HCT116 (cell line): ENCODE results near the gene MEI1. TPM values are rescaled to one million over a fixed set of nuclear protein-coding genes. Genes with fewer than 3 reads are reported as not detected.

ENCODE experiments used
- ATAC-seq: fragments of 200-7000 bp; cut with Tn5 transposase; 2 replicates; pipeline ENCODE4 v1.9.1; 2020; ENCODE audit warnings: mild to moderate bottlenecking, moderate library complexity
- BruUV-seq: library from RNA; stranded (reverse); fragments of 400-500 nt; replicated peaks from 2 replicates; lab custom pipeline; 2021; lab: Mats Ljungman, UMichigan
- CTCF ChIA-PET: fragments of 300-600 bp; sonication (Branson Sonifier 250); formaldehyde crosslinking; loops from one replicate; lab custom pipeline; 2021; ENCODE audit warnings: antibody characterized with exemption; lab: Charles Lee
- POLR2A ChIA-PET: fragments of 300-600, 350-600 bp; sonication (Branson Sonifier 250); formaldehyde crosslinking; loops from one replicate; lab custom pipeline; 2021; ENCODE audit warnings: antibody characterized with exemption; lab: Charles Lee
- RAD21 ChIA-PET, 2 experiments: fragments of 300-600 bp; sonication (Branson Sonifier 250); formaldehyde crosslinking; loops; one replicate each; lab custom pipeline; 2023; ENCODE audit warnings: low total read pairs in 2 of 2; ENCODE audit not compliant: uncharacterized antibody in 2 of 2, unreplicated experiment in 2 of 2, low non-redundant PET in 1 of 2; lab: Charles Lee
- DNase-seq: peaks from one replicate; pipeline ENCODE4 v3.0.0-alpha.2; 2010; ENCODE audit warnings: low read depth, low spot score
- H2AFZ ChIP-seq: fragments of 200-600 bp; shearing (Covaris generic), sonication (generic); 2 replicates; pipeline ENCODE4 v1.6.1; 2017; ENCODE audit warnings: low read depth, mixed run types, mixed read lengths, antibody characterized with exemption, low read length; ENCODE audit not compliant: poor library complexity, severe bottlenecking
- H3K27ac ChIP-seq: 2 replicates; pipeline ENCODE4 v1.5.1; 2012; ENCODE audit warnings: low read depth, low read length
- H3K27me3 ChIP-seq: fragments of 200-600 bp; sonication (generic); 2 replicates; pipeline ENCODE4 v1.6.1; 2016; ENCODE audit warnings: mixed run types, low read length, mixed read lengths; ENCODE audit not compliant: insufficient read depth
- H3K36me3 ChIP-seq, 2 experiments: fragments of 200-500 bp in 1 of 2; fragments of 200-600 bp in 1 of 2; sonication (Bioruptor generic) in 1 of 2; sonication (generic) in 1 of 2; 2 replicates each; pipeline versions ENCODE4 v1.5.1 to v1.6.1; 2014 to 2016; ENCODE audit warnings: low read length in 2 of 2, inconsistent platforms in 1 of 2, mixed read lengths in 1 of 2, mixed run types in 1 of 2; ENCODE audit not compliant: insufficient read depth in 2 of 2, control insufficient read depth in 1 of 2
- H3K4me1 ChIP-seq, 2 experiments: fragments of 200-600 bp in 1 of 2; sonication (generic) in 1 of 2; 2 replicates each; pipeline versions ENCODE4 v1.5.1 to v1.6.1; 2012 to 2017; ENCODE audit warnings: low read length in 2 of 2, inconsistent platforms in 1 of 2, mild to moderate bottlenecking in 1 of 2, mixed read lengths in 1 of 2, mixed run types in 1 of 2, moderate library complexity in 1 of 2; ENCODE audit not compliant: insufficient read depth in 2 of 2, control insufficient read depth in 1 of 2
- H3K4me2 ChIP-seq: fragments of 200-600 bp; sonication (generic); 2 replicates; pipeline ENCODE4 v1.6.1; 2017; ENCODE audit warnings: mixed run types, low read length, mixed read lengths
- H3K4me3 ChIP-seq, 2 experiments: fragments of 200-600 bp in 1 of 2; sonication (generic) in 1 of 2; replicated peaks in 1 of 2; 2 replicates each; pipeline ENCODE4 v1.5.1; 2011 to 2016; ENCODE audit warnings: low read length in 2 of 2, control low read depth in 1 of 2, low read depth in 1 of 2, mild to moderate bottlenecking in 1 of 2, mixed read lengths in 1 of 2, mixed run types in 1 of 2
- H3K79me2 ChIP-seq: fragments of 200-600 bp; sonication (generic); 2 replicates; pipeline ENCODE4 v1.6.1; 2017; ENCODE audit warnings: mild to moderate bottlenecking, mixed run types, low read length, moderate library complexity, mixed read lengths; ENCODE audit not compliant: insufficient read depth
- H3K9ac ChIP-seq: fragments of 200-600 bp; sonication (generic); 2 replicates; pipeline ENCODE4 v1.6.1; 2016; ENCODE audit warnings: low read length, mixed read lengths
- H3K9me2 ChIP-seq: fragments of 200-600 bp; sonication (generic), shearing (Covaris generic); 2 replicates; pipeline ENCODE4 v1.6.1; 2017; ENCODE audit warnings: mixed run types, mild to moderate bottlenecking, moderate library complexity; ENCODE audit not compliant: insufficient read depth
- H3K9me3 ChIP-seq, 2 experiments: fragments of 200-500 bp in 1 of 2; fragments of 200-600 bp in 1 of 2; sonication (Bioruptor generic) in 1 of 2; sonication (generic) in 1 of 2; 2 replicates each; pipeline ENCODE4 v1.6.1; 2014 to 2017; ENCODE audit warnings: low read length in 2 of 2, mixed read lengths in 2 of 2, inconsistent platforms in 1 of 2, low read depth in 1 of 2, mild to moderate bottlenecking in 1 of 2, mixed run types in 1 of 2, moderate library complexity in 1 of 2; ENCODE audit not compliant: control insufficient read depth in 1 of 2, insufficient read depth in 1 of 2
- H4K20me1 ChIP-seq: fragments of 200-600 bp; sonication (generic), shearing (Covaris generic); 2 replicates; pipeline ENCODE4 v1.6.1; 2017; ENCODE audit warnings: mixed run types, mild to moderate bottlenecking, moderate library complexity; ENCODE audit not compliant: insufficient read depth
- ELF1 ChIP-seq: IDR thresholded peaks from 2 replicates; pipeline ENCODE4 v1.6.1; 2012; ENCODE audit warnings: low read depth, borderline replicate concordance
- REST ChIP-seq: IDR thresholded peaks from 2 replicates; pipeline ENCODE4 v1.6.1; 2012; ENCODE audit warnings: low read depth
- SIN3A ChIP-seq: IDR thresholded peaks from 2 replicates; pipeline ENCODE4 v1.6.1; 2012; ENCODE audit warnings: low read depth
- SRF ChIP-seq: IDR thresholded peaks from 2 replicates; pipeline ENCODE4 v1.6.1; 2012; ENCODE audit warnings: low read depth
- TCF7L2 ChIP-seq: IDR thresholded peaks from 2 replicates; pipeline ENCODE4 v1.7.0; 2011; ENCODE audit warnings: borderline replicate concordance, inconsistent platforms; ENCODE audit not compliant: insufficient read depth, insufficient read length; ENCODE audit errors: extremely low read depth
- YY1 ChIP-seq: IDR thresholded peaks from 2 replicates; pipeline ENCODE4 v1.6.1; 2011; ENCODE audit warnings: low read length, low read depth, moderate library complexity, mild to moderate bottlenecking; ENCODE audit not compliant: insufficient replicate concordance; ENCODE audit errors: extremely low read depth
- intact Hi-C: fragments of 100-400 bp; cut with micrococcal nuclease; formaldehyde crosslinking; loops from 2 replicates; pipeline ENCODE4 v1.10.0; 2022
- total RNA-seq: library from RNA; stranded (reverse); gene quantifications from one replicate; pipeline ENCODE4 v1.2.1, GENCODE V29; 2021; ENCODE audit not compliant: unreplicated experiment

MEI1 gene
- total RNA-seq, 1 experiment from 2014 or later = 0.64 TPM

- H3K4me2 ChIP-seq = no peak overlapping the region
- no peak overlapping the region for H3K4me3 ChIP-seq
- ATAC-seq (no peak), DNase-seq (no peak)
- H4K20me1 ChIP-seq = no peaks in the 10 kb centered on the region
- no peaks in the 10 kb centered on the region for H3K36me3 ChIP-seq
- ChIA-PET POLR2A (no interaction called here), RAD21 (no interaction called here), CTCF (no interaction called here)
- BruUV-seq = no TSS peak
- no peak overlapping the region for H2AFZ ChIP-seq
- no peaks in the 10 kb centered on the region for H3K9me2 ChIP-seq
- H3K79me2 ChIP-seq = no peaks in the 10 kb centered on the region
- H3K4me1 ChIP-seq = peaks cover 0 to 6% of the 10 kb centered on the region in 2 experiments; a peak in 3 of 4 replicates
- intact Hi-C loops = no loop called here
- H3K9me3 ChIP-seq = no peaks in the 10 kb centered on the region
- no peak overlapping the region for H3K9ac ChIP-seq
- no peaks in the 10 kb centered on the region for H3K27me3 ChIP-seq
- no peak overlapping the region for H3K27ac ChIP-seq
- TF ChIP-seq SRF (no peak), TCF7L2 (no peak), SIN3A (no peak), ELF1 (no peak), REST (no peak), YY1 (no peak)
These were observed 54.7 kb downstream of the MEI1 start for GRCh38 chr22:41753984-41754383.
